ENCODE results near the gene PDXK.
A peak's percentile ranks its signal among the peaks of the same experiment; 100 is the strongest.

PDXK gene

DNA sequence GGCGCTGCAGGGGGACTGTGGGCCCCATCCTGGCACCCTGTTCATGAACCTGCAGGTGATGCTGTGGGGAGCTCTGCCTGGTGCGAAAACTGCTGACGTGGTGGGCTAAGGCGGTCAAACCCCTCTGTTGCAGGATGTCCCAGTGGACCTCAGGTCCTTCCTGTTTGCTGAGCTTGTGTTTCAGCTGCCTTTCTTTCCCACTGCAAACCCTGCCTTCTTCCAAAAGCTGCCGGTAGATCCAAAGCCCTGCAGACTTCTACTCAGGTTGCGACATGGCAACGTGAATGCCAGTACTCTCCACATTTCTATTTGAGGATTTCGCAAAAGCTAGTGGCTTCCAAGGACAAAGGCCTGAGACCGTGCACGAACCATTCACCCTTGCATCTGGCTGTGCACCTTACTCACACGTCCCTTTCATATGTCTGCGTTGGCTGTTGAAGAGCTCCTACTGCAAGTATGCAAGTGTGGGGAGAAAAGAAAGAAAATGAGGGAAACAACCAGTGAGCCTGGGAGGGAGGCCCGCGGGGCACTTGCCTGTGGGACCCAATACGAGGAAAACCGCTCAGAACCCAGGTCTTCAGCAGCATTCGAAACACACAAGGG, 64.3 kb downstream of the PDXK start:
- DNase-seq: no peak

DNA sequence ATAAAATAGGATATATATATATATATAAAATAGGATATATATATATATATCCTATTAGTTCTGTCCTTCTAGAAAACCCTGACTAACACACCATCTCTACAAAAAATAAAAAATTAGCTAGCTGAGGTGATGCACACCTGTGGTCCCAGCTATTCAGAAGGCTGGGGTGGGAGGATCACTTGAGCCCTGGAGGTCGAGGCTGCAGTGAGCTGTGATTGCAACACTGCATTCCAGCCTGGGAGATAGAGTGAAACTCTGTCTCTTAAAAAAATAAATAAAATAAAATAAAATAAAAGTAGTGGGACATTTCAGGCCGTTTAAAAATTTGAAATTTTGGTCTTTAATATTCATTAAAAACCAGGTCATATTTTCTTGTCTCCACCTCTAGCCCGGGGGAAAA, 66.2 kb downstream of the PDXK start:
- DNase-seq: no peak

DNA sequence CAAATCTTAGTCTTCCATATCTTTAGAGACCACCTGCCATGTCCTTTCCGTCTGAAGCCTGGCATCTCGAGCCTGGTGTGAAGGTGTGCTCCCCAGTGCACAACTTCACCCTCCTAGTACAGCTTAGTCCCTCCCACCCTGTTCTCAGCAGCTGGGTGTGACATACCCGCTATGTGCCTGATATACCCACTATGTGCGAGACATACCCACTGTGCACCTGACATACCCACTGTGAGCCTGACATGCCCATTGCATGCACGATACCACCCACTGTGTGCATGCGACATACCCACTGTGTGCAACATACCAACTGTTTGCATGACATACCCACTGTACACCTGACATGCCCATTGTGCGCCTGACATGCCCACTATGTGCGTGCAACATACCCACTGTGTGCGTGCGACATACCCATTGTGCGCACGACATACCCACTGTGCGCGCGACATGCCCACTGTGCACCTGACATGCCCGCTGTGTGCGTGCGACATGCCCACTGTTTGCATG, 67.4 kb downstream of the PDXK start:
- DNase-seq: no peak

DNA sequence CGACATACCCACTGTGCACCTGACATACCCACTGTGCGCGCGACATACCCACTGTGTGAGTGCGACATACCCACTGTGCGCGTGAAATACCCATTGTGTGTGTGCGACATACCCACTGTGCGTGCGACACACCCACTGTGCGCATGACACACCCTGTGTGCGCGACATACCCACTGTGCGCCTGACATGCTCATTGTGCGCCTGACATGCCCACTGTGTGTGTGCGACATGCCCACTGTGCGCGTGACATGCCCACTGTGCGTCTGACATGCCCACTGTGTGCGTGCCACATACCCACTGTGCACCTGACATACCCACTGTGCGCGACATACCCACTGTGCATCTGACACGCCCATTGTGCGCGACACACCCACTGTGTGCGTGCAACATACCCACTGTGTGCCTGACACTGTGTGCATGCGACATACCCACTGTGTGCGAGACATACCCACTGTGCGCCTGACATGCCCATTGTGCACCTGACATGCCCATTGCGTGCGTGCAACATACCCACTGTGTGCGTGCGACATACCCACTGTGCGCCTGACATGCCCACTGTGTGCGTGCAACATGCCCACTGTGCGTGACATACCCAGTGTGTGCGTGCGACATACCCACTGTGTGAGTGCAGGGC, 68.0 kb downstream of the PDXK start:
- no peak for DNase-seq

DNA sequence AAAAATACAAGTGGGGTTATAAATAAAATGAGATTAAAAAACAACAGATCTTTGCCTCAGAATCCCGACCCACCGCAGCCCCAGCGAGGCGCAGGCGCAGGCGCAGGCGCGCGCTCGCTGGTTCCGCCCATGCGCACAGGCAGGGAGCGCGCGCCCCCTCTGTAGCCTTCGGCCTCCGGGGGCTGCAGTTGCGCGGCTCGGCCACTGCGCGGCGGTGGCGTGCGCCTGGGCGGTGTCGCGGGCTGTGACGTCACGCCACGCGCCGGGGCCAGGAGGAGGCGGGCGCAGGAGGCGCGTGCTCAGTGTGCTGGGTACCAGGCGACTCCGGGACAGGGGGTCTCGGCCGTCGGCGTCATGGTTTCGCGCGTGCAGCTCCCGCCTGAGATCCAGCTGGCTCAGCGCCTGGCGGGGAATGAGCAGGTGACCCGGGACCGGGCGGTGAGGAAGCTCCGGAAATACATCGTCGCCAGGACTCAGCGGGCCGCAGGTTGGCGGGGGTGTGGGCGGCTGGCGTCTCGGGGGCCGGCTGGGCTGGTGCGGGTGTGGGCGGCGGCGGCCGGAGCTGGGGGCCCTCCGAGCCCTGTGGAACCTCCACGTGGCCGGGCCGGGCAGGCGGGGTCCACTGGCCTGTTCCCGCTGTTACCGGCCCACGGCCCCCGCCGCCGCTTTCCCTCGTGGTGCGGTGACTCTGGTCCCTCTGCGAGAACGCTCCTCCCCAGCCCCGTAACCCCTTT, 70.5 kb downstream of the PDXK start, which contains the start of gene RRP1:
Gene RRP1 (plus strand): TSS at position 302 of the 734 bp plus-strand sequence. CDS start 53 bp downstream, at position 355.
- DNase-seq: peak; percentile 74

DNA sequence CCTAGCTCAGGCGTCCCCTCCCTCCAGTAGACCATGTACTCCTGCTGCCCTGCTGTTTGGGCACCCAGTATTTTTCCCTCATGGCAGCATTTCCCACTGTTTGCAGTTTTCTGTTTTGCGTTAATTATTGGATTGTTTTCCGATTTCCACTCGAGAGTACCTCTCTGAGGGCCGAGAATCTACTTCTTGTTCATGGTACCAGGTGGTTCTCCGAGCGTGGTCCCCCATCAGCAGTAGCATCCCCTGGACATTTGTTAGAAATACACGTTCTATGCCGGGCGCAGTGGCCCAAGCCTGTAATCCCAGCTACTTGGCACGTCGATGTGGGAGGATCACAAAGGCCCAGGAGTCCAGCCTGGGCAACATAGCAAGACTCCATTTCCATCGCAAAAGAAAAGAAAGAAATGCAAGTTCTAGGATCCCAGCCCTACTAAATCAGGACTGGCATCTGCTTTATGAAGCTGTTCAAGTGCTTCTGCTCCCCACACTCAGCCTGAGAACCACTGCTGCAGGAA, 71.1 kb downstream of the PDXK start:
- DNase-seq: no peak

DNA sequence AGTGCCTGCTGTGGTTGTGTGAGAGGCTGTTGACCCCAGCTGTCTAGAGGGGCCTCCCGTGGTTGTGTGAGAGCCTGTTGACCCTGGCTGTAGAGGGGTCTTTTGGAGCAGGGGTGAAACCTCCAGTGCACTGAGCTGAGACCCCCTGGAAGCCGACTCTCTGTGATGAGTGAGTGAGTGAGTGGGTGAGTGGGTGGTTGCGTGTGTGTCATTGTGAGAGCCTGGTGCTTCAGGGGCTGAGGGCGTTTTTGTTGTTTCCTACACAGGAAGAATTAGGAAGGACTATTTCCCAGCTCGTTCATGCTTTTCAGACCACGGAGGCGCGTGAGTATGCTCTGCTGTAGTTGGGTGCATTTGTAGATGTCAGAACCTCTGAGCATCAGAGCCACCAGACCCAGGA, 73.5 kb downstream of the PDXK start:
- no peak for DNase-seq

DNA sequence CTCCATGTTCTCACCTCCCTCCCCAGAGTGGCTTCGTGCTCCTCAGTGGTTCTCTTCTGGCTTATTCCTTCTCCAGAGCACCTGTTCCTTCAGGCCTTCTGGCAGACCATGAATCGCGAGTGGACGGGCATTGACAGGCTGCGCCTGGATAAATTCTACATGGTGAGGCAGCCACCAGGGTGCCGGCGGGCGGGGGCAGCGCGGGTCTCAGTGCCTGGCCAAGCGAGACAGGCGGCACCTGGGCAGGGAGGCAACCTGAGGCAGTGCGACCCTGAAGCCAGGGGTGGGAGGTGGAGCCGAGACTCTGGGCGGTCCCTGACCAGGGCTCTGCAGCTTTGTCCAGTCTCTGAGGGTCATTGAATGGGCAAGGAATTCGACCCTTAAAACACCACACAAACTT, 74.3 kb downstream of the PDXK start:
- no peak for DNase-seq

DNA sequence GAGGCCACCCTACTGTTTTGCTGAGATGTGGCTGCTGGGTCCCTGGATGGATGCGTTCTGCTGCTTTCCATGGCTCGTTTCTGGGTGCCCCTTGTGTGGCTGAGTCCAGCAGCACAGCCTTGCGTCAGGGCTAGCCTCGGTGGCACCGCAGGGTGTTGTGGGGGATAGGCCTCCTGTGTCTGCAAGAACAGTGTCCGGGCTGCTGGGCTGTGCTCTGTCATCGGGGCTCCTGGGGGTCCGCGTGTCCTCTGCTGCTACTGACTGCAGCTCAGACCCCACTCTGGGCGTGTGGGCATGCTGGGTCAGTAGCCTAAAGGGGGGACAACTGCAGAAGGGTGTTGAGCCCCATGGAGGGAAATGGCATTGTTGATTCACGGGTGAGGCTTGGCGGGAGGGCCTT, 75.4 kb downstream of the PDXK start:
- no peak for DNase-seq

DNA sequence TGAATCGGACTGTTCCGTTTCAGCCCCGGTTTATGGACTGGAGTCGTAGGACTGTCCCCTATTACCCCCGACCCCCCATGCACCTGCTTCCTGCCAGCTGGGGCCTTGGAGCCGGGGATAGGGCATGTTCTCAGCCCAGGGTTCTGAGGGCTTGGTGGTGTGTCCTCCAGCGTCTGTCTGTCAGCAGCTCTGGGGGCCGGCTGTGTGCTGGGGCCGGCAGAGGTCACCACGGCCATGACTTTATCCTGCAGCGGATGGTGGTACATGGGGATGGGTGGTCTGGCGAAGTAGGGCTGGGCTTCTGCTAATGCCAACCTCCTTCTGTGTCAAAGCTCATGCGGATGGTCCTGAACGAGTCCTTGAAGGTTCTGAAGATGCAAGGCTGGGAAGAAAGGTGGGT, 75.9 kb downstream of the PDXK start:
- no peak for DNase-seq

DNA sequence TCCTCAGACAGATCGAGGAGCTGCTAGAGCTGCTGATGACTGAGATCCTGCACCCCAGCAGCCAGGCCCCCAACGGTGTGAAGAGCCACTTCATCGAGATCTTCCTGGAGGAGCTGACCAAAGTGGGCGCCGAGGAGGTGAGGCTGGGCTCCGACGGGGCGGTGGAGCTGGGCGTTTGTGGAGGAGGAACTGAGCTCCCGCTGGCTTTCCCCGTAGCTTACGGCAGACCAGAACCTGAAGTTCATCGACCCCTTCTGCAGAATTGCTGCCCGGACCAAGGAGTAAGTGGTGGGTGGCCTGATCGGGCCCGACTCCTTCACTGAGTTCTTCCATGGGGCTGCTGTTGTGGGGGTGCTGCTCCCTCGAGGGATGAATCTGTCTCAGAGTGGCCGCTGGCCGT, 78.5 kb downstream of the PDXK start:
- no peak for DNase-seq

DNA sequence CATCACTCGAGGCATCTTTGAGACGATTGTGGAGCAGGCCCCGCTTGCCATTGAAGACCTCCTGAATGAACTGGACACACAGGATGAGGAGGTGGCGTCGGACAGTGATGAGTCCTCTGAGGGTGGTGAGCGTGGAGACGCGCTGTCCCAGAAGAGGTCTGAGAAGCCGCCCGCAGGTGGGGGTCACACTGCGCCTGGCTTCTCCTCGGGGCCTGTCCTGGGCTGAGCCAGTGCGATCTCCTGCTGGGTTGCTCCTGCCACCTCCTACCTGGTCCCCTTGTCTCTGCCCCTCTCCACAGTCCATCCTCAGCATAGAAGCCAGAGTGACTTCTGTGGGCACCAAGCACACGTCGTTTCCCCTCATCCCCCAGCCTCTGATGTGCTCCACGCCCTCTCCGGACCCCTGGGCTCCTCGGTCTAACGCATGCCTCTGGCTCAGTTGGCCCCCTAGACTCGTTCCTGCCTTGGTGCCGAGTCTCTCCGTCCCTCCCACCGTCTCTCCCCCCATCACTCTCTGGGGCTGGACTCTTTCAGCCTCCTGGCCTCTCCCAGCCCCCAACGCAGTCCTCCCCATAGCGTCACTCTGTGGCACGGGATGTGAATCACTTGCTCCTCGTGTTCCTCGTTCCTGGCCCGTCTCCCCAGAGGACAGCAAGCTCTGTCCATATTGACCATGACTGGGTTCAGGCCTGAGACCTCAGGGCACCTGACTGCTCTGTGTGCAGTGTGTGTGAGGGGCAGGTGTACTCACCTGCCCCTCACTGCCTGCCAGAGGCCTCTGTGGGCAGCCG, 79.2 kb downstream of the PDXK start:
- no peak for DNase-seq

DNA sequence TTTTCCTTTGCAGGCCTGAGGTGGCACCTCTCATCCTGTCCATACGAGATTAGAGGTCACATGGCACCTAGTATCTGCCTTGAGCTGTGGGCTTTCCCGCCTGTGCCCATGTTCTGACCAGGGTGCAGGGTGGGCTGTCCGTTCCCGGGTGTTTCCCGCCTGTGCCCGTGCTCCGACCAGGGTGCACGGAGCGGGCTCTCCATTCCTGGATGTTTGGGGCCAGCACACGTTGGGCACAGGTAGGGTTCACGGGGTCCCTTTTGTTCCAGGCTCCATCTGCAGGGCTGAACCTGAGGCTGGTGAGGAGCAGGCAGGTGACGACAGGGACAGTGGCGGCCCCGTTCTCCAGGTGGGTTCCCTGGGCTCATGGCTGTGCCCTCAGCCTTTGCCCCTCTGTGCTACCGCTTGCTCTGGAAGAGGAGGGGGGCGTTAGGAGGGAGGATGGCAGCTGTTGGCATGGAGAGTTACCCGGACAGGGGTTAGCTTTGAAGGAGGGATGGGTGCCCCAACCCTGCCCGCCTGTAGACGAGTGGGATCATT, 80.4 kb downstream of the PDXK start:
- DNase-seq: no peak

DNA sequence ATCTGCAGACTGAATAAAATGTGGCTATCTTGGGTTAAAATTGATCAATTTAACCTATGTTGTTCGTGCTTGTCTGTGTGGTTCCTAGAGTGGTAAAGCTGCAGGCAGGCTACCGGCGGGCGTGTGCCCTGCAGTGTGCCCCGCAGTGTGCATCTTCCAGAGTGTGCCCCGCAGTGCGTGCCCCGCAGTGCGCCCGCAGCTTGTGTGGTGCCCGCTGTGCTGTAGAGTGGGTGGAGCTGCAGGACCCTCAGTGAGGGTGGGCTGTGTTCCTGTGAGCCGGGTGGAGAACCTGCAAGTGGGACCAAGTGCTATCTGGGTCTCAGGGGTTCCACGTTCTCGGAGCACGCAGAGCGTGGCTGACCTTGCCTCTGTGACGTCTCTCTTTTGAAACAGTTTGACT, 81.2 kb downstream of the PDXK start:
- DNase-seq: no peak

DNA sequence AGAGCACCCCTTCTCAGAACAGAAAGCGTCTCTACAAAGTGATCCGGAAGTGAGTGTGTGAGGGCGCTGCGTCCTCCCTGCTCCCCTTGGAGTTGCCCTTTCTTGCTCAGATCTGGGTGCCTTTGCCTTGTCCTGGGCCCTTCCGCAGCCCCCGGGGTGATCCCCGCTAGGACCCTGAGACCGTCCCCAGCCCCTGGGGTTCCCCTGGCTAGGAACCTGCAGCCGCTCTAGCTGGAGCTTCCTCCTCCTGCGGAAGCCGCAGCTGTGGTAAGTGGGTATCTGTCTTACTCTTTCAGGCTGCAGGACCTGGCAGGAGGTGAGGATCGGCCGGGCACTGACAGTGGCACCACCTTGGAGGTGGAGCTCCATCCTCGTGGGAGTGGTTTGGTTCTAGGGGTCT, 81.6 kb downstream of the PDXK start:
- no peak for DNase-seq

DNA sequence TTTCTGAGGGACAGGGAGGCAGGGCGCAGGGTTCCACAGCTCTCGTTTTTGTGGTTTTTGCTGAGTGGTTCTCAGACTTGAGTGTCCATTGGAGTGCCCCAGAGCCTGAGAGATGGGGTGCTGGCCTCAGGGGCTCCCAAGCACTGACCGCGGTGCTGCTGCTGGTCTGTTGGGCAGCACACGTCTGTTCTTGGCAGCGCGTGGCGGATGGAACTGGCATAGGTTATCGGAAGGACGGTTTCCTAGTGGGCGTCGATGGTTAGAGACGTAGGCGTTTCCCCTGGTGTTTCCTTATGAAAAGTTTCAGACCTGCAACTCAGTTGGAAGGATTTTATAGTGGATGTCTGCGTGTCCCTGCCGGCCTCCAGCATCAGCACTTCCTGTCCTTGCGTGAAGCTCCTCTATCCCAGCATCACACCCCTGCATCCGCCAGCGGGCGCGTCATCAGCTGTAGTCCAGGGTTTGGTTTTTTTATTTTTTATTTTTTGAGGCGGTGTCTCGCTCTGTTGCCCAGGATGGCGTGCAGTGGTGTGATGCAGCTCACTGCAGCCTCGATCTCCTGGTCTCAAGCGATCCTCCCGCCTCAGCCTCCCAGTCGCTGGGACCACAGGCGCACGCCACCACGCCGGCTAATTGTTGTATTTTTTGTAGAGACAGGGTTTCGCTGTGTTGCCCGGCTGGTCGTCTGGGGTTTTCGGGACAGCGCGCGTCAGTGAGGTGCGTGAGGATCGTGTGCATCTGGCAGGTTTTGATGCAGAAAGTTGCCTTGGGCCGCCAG, 82.3 kb downstream of the PDXK start:
- no peak for DNase-seq

DNA sequence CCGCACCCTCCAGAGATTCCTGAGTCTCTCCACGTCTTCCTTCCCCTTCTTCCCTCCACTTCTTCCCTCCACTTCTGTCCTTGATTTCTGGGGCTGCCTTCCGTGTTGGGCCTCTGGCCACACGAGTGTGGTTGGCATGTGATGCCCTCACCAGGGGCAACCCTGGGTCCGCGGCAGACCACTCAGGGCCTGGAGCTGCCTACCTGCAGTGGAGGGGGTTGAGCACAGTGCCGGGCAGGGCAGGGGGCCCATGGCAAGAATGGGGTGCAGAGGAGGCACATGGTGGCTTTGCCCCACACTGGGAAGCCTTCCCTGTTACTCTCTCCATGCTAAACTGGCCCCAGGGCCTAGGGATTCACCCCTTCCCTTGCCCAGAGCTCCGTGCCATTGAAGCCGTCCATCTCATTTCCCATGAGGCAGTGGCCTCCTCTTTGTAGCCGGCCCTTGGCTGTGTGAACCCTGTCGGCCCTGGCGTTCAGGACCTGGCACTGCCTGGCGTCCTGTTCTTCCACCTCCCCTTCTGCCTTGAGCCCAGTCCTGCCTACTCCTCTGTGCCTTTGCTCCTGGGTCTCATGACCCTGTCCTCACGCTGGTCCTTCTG, 83.9 kb downstream of the PDXK start:
- DNase-seq: no peak

DNA sequence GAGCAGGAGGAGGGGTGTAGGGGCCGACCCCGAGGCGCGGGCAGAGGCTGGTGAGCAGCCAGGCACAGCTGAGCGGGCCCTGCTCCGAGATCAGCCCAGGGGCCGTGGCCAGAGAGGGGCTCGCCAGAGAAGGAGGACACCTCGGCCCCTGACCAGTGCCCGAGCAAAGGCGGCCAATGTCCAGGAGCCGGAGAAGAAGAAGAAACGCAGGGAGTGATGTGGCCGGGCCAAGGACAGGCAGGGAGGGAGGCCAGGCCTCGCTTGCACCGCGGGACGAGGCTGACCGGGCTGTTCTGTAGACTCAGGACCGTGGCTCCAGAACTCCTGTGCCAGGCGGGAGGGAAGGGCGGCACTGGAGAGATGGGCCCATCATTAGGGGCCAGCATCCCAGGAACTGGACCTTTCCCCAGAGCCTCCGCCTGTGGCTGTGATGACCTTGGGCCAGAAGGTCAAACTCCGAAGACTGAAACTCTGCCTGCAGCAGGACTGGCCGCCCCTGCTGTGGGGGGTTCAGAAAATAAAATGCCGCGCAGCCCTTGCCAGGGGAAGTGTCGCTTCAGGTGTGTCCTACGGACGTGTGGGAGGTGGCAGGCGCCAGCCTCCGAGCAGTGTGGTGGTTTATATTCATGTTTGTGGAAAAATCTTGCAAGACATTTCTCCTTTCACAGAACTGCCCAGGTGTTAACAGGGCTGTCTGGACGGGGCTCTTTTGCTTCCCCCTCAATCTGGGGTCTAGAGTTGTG, 84.8 kb downstream of the PDXK start:
- DNase-seq: no peak

DNA sequence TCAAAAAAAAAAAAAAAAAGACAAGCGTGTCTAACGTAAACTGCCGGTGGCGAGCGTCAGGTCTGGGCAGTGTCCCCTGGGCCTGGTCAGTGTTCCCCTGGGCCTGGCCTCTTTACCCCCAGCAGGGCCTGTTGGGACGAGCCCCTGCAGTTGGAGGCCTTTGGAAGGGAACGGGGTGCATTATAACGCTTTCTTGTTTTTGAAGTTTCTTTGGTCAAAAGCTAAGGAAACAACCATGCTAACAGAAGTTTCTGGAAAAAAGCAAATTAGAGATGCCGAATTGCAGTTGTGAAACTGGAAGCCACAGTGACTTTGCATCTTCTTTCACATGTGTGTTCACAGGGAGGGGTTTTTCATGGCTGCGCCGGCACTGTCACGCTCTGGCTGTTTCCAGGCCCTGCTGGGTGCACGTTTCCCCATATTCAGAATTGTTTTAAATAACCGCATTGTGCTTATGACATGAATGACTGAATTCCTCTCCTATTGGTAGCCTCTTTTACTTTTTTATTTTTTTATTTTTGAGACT, 86.4 kb downstream of the PDXK start:
- peak; percentile 68 for DNase-seq

DNA sequence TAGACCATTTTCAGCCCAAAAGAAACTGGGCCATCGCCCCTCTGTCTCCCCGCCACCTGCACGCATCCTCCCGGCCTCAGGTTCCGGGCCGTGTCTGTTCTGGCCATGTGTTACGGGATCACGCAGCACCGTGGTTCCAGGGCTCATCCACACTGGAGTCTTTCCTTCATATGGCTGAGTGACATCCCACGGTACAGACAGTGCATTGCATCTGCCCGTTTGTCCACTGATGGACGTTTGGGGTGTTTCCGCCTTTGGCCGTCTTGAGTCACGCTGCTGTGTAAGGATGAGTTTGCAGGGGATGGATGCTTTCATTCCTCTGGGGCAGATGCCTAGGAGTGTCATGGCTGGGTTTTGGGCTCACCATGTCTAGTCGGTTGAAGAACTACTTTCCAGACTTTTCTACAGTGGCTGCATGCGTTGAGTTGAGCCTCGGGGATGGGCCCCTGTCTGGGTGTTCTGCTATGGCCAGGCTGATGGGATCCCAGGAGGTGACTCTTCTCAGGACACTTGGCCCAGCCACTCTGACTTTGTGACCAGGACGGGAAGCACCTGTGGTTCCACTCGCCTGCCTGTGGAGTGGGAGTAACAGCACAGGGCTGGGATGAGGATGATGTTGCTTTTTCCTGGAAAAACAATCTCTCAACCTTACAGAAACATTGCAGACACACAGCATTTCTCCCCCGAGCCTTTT, 87.2 kb downstream of the PDXK start:
- no peak for DNase-seq

Measured in NCI-H526 treated with DMSO at 0.1 percent for 48 hours (cell line).